WTC11 (cell line): ENCODE data around the gene IFNL4. TPM values are rescaled to one million over a fixed set of nuclear protein-coding genes. Genes with fewer than 3 reads are reported as not detected.
A peak's percentile ranks its signal among the peaks of the same experiment; 100 is the strongest.

Source experiments
- ATF6 ChIP-seq: sonication (generic); formaldehyde crosslinking; IDR thresholded peaks from 2 replicates; pipeline ENCODE4 v1.8.1; 2023; ENCODE audit warnings: mild to moderate bottlenecking, missing genetic modification reagents
- CREB1 ChIP-seq: sonication (generic); formaldehyde crosslinking; IDR thresholded peaks from 2 replicates; pipeline ENCODE4 v1.8.0; 2023; ENCODE audit warnings: mild to moderate bottlenecking, missing genetic modification reagents
- CREM ChIP-seq: sonication (generic); formaldehyde crosslinking; IDR thresholded peaks from 2 replicates; pipeline ENCODE4 v1.8.1; 2022; ENCODE audit warnings: mild to moderate bottlenecking, missing genetic modification reagents, moderate library complexity
- IRF1 ChIP-seq: sonication (generic); formaldehyde crosslinking; IDR thresholded peaks from 2 replicates; pipeline ENCODE4 v1.8.0; 2023; ENCODE audit warnings: missing genetic modification reagents
- JAZF1 ChIP-seq: fragments of 250-450 bp; sonication (Bioruptor Pico); IDR thresholded peaks from 2 replicates; pipeline ENCODE4 v1.9.0; 2021; ENCODE audit warnings: moderate library complexity, mild to moderate bottlenecking, inconsistent platforms
- KAT7 ChIP-seq: sonication (generic); formaldehyde crosslinking; IDR thresholded peaks from 2 replicates; pipeline ENCODE4 v1.8.1; 2023; ENCODE audit warnings: missing genetic modification reagents, mild to moderate bottlenecking, borderline replicate concordance
- MAX ChIP-seq: sonication (generic); formaldehyde crosslinking; IDR thresholded peaks from 2 replicates; pipeline ENCODE4 v1.8.0; 2022; ENCODE audit warnings: mild to moderate bottlenecking, missing genetic modification reagents
- MLX ChIP-seq: sonication (generic); formaldehyde crosslinking; IDR thresholded peaks from 2 replicates; pipeline ENCODE4 v1.8.1; 2023; ENCODE audit warnings: mild to moderate bottlenecking, missing genetic modification reagents, moderate library complexity
- PRDM15 ChIP-seq: sonication (generic); formaldehyde crosslinking; IDR thresholded peaks from 2 replicates; pipeline ENCODE4 v1.8.0; 2022; ENCODE audit warnings: missing genetic modification reagents
- SMAD3 ChIP-seq: sonication (generic); formaldehyde crosslinking; IDR thresholded peaks from 2 replicates; pipeline ENCODE4 v1.8.0; 2022; ENCODE audit warnings: missing genetic modification reagents, mild to moderate bottlenecking, borderline replicate concordance
- USF1 ChIP-seq: sonication (generic); formaldehyde crosslinking; IDR thresholded peaks from 2 replicates; pipeline ENCODE4 v1.8.0; 2022; ENCODE audit warnings: mild to moderate bottlenecking, missing genetic modification reagents
- ZMAT4 ChIP-seq: fragments of 250-450 bp; sonication (Bioruptor Pico); IDR thresholded peaks from 2 replicates; pipeline ENCODE4 v1.9.0; 2021; ENCODE audit warnings: mild to moderate bottlenecking
- ZNF532 ChIP-seq: fragments of 250-450 bp; sonication (Bioruptor Pico); IDR thresholded peaks from 2 replicates; pipeline ENCODE4 v1.9.0; 2021; ENCODE audit warnings: mild to moderate bottlenecking, borderline replicate concordance
- ZSCAN18 ChIP-seq: fragments of 250-450 bp; sonication (Bioruptor Pico); IDR thresholded peaks from 2 replicates; pipeline ENCODE4 v2.1.2; 2022; ENCODE audit warnings: mild to moderate bottlenecking, moderate library complexity
- total RNA-seq: library from RNA; stranded (reverse); gene quantifications from 3 replicates; pipeline ENCODE4 v1.2.3, GENCODE V29; 2021

The IFNL4 gene
- total RNA-seq, 1 experiment from 2014 or later = not detected

- peak; percentile 59 for TF ChIP-seq USF1 (CRISPR knock-in tag)
- TF ChIP-seq IRF1 (CRISPR knock-in tag) = 0 out of 2 replicates have a peak, but pooled peaks have one; percentile 58
- peak; percentile 53; the same call in 1 of the 2 replicates for TF ChIP-seq MLX (CRISPR knock-in tag)
- TF ChIP-seq SMAD3 (CRISPR knock-in tag) = no peak
- no peak for TF ChIP-seq JAZF1
- TF ChIP-seq KAT7 (CRISPR knock-in tag) = no peak
- no peak for TF ChIP-seq PRDM15 (CRISPR knock-in tag)
- no peak for TF ChIP-seq ZMAT4 (CRISPR knock-in tag)
- TF ChIP-seq CREM = no peak; the same call in 1 of the 2 replicates
- TF ChIP-seq ATF6 (CRISPR knock-in tag) = no peak
- TF ChIP-seq CREB1 (CRISPR knock-in tag) = no peak
- no peak for TF ChIP-seq ZNF532 (CRISPR knock-in tag)
- TF ChIP-seq MAX (CRISPR knock-in tag) = peak; percentile 87; the same call in 1 of the 2 replicates
- TF ChIP-seq ZSCAN18 (CRISPR knock-in tag) = no peak
Observed at GRCh38 chr19:39247701-39248664, 673 bp downstream of the IFNL4 start (continued).
